A673 (cell line): ENCODE results near the gene CSRNP2. TPM values are rescaled to one million over a fixed set of nuclear protein-coding genes. Genes with fewer than 3 reads are reported as not detected.

Source experiments
- Bru-seq: library from RNA; stranded (reverse); fragments of 400-500 nt; gene quantifications from one replicate; lab custom pipeline; 2021; lab: Mats Ljungman, UMichigan
- BruChase-seq, 2 experiments: library from RNA; stranded (reverse); fragments of 400-500 nt; gene quantifications; one replicate each; lab custom pipeline; 2021; lab: Mats Ljungman, UMichigan
- BruUV-seq: library from RNA; stranded (reverse); fragments of 400-500 nt; replicated peaks from 2 replicates; lab custom pipeline; 2021; lab: Mats Ljungman, UMichigan
- CTCF ChIA-PET: fragments of 300-600 bp; sonication (Branson Sonifier 250); formaldehyde crosslinking; loops from one replicate; lab custom pipeline; 2022; ENCODE audit warnings: antibody characterized with exemption; lab: Charles Lee
- POLR2A ChIA-PET: fragments of 300-600 bp; sonication (Branson Sonifier 250); formaldehyde crosslinking; loops from one replicate; lab custom pipeline; 2022; ENCODE audit warnings: antibody characterized with exemption; ENCODE audit not compliant: low non-redundant PET; lab: Charles Lee
- DNase-seq: peaks from one replicate; pipeline ENCODE4 v3.0.0-alpha.2; 2015; ENCODE audit warnings: low spot score
- H3K27ac ChIP-seq: fragments of 200-600 bp; sonication (generic); 2 replicates; pipeline ENCODE4 v1.5.1; 2016; ENCODE audit warnings: mixed run types, low read depth, mild to moderate bottlenecking, mixed read lengths, antibody characterized with exemption, low read length; ENCODE audit not compliant: poor library complexity, severe bottlenecking
- H3K27me3 ChIP-seq: fragments of 200-600 bp; sonication (generic); replicated peaks from 2 replicates; pipeline ENCODE4 v1.6.1; 2017; ENCODE audit warnings: mixed run types, low read depth, mild to moderate bottlenecking, mixed read lengths, antibody characterized with exemption, low read length; ENCODE audit not compliant: insufficient read depth, poor library complexity
- H3K36me3 ChIP-seq: fragments of 200-600 bp; sonication (generic); 2 replicates; pipeline ENCODE4 v1.6.1; 2016; ENCODE audit warnings: mixed run types, mild to moderate bottlenecking, mixed read lengths, antibody characterized with exemption, low read length; ENCODE audit not compliant: insufficient read depth, poor library complexity, severe bottlenecking
- H3K4me1 ChIP-seq: fragments of 200-600 bp; sonication (generic); 2 replicates; pipeline ENCODE4 v1.6.1; 2017; ENCODE audit warnings: mixed run types, mild to moderate bottlenecking, mixed read lengths, antibody characterized with exemption, low read length; ENCODE audit not compliant: insufficient read depth, poor library complexity, severe bottlenecking
- H3K4me3 ChIP-seq: fragments of 200-600 bp; sonication (generic); 2 replicates; pipeline ENCODE4 v1.5.1; 2016; ENCODE audit warnings: low read depth, mixed run types, mild to moderate bottlenecking, mixed read lengths, low read length; ENCODE audit not compliant: poor library complexity, severe bottlenecking
- H3K9me3 ChIP-seq: fragments of 200-600 bp; sonication (generic); 2 replicates; pipeline ENCODE4 v1.6.1; 2016; ENCODE audit warnings: mixed run types, low read depth, mild to moderate bottlenecking, mixed read lengths, antibody characterized with exemption, low read length; ENCODE audit not compliant: poor library complexity, severe bottlenecking
- EZH2 ChIP-seq: fragments of 200-600 bp; sonication (generic); IDR thresholded peaks from 2 replicates; pipeline ENCODE4 v1.6.1; 2017; ENCODE audit warnings: borderline replicate concordance, low read depth, mild to moderate bottlenecking, mixed read lengths, antibody characterized with exemption, low read length; ENCODE audit not compliant: poor library complexity, severe bottlenecking
- intact Hi-C: fragments of 100-400 bp; cut with micrococcal nuclease; formaldehyde crosslinking; loops from one replicate; pipeline ENCODE4 v1.10.0; 2022; ENCODE audit not compliant: unreplicated experiment
- long read RNA-seq: library from polyadenylated mRNA; stranded (forward); transcript quantifications from one replicate; pipeline ENCODE4 v2.0.0, GENCODE V29; 2022
- total RNA-seq: library from RNA; stranded (reverse); gene quantifications from 2 replicates; pipeline ENCODE4 v1.2.3, GENCODE V29; 2021
- TF ChIP-seq, protein P1 (sequence below): fragments of 300-800, 200-600 bp; sonication (generic); conservative IDR thresholded peaks from 2 replicates; pipeline ENCODE4 v1.5.1; 2017; ENCODE audit warnings: low read depth, mild to moderate bottlenecking, antibody characterized with exemption, low read length, moderate library complexity, mixed read lengths

CSRNP2 gene, protein sequence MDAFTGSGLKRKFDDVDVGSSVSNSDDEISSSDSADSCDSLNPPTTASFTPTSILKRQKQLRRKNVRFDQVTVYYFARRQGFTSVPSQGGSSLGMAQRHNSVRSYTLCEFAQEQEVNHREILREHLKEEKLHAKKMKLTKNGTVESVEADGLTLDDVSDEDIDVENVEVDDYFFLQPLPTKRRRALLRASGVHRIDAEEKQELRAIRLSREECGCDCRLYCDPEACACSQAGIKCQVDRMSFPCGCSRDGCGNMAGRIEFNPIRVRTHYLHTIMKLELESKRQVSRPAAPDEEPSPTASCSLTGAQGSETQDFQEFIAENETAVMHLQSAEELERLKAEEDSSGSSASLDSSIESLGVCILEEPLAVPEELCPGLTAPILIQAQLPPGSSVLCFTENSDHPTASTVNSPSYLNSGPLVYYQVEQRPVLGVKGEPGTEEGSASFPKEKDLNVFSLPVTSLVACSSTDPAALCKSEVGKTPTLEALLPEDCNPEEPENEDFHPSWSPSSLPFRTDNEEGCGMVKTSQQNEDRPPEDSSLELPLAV
- total RNA-seq (38.8 and 41.5 TPM in 2 replicates), Bru-seq, nascent RNA (percentile 75 among the genes with signal in this experiment), BruChase-seq, experiment 1, labeled RNA remaining after a 2-hour chase (percentile 90 among the genes with signal in this experiment), BruChase-seq, experiment 2, labeled RNA remaining after a 6-hour chase (percentile 83 among the genes with signal in this experiment)
- long read RNA-seq, full-length matches to known transcripts = 1 of 7 reads
- long read RNA-seq, partial matches to known transcripts = 2 of 7 reads
- long read RNA-seq, other reads (novel, unspliced or antisense) = 4 of 7 reads

DNA sequence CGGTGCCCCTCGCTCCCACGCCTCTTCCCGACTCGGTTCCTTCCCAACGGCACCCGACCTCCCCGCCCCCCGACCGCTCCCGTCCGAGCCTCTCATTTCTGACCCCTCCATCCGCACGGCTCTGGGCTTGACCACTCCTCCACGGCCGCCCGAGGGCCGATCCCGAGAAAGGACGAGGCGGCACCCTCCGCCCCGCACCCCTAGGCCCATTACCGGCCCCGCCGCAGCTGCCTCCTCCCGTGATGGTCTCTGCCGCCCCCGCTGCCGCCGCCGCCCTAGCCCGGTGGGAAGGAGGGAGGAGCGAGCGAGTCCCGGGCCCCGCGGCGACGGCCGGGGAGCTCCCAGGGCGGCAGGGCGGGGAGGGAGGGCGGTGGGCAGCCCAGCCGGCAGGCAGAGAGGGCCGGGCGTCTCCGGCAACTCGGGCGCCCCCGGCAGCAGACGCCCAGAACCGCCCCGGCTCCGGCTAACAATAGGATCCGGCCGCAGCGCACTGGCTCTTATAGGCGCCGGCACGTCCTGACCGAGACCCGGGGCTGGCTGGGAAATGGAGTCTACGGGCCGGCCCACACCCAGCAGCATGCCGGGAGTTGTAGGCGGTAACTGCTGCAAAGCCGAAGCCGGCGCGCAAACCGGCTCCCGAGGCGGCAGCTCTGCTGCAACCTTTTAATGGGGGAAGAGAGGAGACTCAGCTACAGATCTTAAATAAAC lies at the start of gene CSRNP2:
TSS of gene CSRNP2 (minus strand) at position 471 of the 708 bp plus-strand sequence. CDS start 7,035 bp downstream, outside the sequence.
- CTCF ChIA-PET = interaction anchor here (0.6 to 0.9 kb wide), 3 partner anchors 51 to 278 kb away, joined by 3 to 6 read pairs (median 5); no protein-coding TSS in a partner anchor
- no peaks in the 10 kb centered on the region for H3K9me3 ChIP-seq
- peak within 1 kb of the TSS; percentile 100 for H3K4me3 ChIP-seq
- no peaks in the 10 kb centered on the region for H3K36me3 ChIP-seq
- no TSS peak for BruUV-seq
- H3K27me3 ChIP-seq = no peaks in the 10 kb centered on the region
- peaks cover 4% of the 10 kb centered on the region for H3K4me1 ChIP-seq
- DNase-seq = peak; percentile 98
- TF ChIP-seq, protein P1, sequence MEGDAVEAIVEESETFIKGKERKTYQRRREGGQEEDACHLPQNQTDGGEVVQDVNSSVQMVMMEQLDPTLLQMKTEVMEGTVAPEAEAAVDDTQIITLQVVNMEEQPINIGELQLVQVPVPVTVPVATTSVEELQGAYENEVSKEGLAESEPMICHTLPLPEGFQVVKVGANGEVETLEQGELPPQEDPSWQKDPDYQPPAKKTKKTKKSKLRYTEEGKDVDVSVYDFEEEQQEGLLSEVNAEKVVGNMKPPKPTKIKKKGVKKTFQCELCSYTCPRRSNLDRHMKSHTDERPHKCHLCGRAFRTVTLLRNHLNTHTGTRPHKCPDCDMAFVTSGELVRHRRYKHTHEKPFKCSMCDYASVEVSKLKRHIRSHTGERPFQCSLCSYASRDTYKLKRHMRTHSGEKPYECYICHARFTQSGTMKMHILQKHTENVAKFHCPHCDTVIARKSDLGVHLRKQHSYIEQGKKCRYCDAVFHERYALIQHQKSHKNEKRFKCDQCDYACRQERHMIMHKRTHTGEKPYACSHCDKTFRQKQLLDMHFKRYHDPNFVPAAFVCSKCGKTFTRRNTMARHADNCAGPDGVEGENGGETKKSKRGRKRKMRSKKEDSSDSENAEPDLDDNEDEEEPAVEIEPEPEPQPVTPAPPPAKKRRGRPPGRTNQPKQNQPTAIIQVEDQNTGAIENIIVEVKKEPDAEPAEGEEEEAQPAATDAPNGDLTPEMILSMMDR = no peak
- TF ChIP-seq EZH2 = no peak
- peak within 1 kb of the TSS; percentile 91 for H3K27ac ChIP-seq
- POLR2A ChIA-PET = interaction anchor here (0.6 to 1.0 kb wide), 8 partner anchors 20 to 927 kb away, joined by 3 to 11 read pairs (median 5); partner anchors contain the start of gene SLC11A2
- intact Hi-C loops = loop anchor here (10.0 kb wide), 1 partner anchor 152 kb away; the partner anchor contains the start of gene DAZAP2

DNA sequence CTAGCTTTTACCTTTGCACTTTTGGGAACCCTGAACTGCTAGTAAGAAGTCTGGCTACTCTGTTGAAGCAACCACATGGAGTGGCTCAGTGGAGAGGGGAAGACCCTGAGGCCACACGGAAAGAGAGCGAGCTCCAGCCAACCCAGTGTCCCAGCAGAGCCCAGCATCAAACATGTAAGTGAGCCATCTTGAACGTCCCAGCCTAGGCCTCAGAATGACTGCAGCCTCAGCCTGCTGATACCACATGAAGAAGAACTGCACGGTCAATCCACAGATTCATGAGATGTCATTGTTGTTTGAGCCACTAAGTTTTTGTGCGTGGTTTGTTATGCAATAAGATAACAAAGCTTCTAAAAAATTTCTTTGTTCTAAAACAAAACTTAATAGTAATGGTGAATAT lies 49.3 kb upstream of the CSRNP2 start:
- H3K4me3 ChIP-seq = no peak overlapping the region
- peaks cover 4% of the 10 kb centered on the region for H3K36me3 ChIP-seq
- no peaks in the 10 kb centered on the region for H3K9me3 ChIP-seq
- TF ChIP-seq EZH2 = no peak
- TF ChIP-seq, protein P1 = no peak
- BruUV-seq = no TSS peak
- ChIA-PET POLR2A (no interaction called here), CTCF (no interaction called here)
- peaks cover 15% of the 10 kb centered on the region for H3K4me1 ChIP-seq
- DNase-seq = no peak
- no peak overlapping the region for H3K27ac ChIP-seq
- intact Hi-C loops = no loop called here
- H3K27me3 ChIP-seq = no peaks in the 10 kb centered on the region
